GM23338 (cell line): ENCODE results near the gene VPS26C.
"Not testable (repeated sequence)": the region's sequence is repeated elsewhere in the genome, so short reads cannot be mapped to it uniquely, and the experiment has no call there.

Experiments used
- CREB1 ChIP-seq: fragments of 250-450 bp; sonication (Bioruptor Pico); IDR thresholded peaks from 2 replicates; pipeline ENCODE4 v1.5.0; 2020; ENCODE audit warnings: low read depth, mild to moderate bottlenecking, moderate library complexity
- CTCF ChIP-seq, 2 experiments: fragments of 200-600 bp in 1 of 2; sonication (generic) in 1 of 2; conservative IDR thresholded peaks; 2 replicates each; pipeline versions ENCODE4 v1.5.1 to v1.6.1; 2016 to 2017; ENCODE audit warnings: antibody characterized with exemption in 2 of 2, low read depth in 2 of 2, mild to moderate bottlenecking in 2 of 2, moderate library complexity in 1 of 2
- EZH2 ChIP-seq: fragments of 200-600 bp; sonication (generic); IDR thresholded peaks from one replicate; pipeline ENCODE4 v1.8.0; 2017; ENCODE audit warnings: antibody characterized with exemption, mild to moderate bottlenecking, low read depth; ENCODE audit not compliant: unreplicated experiment
- EZH2phosphoT487 ChIP-seq: fragments of 200-600 bp; sonication (generic); IDR thresholded peaks from one replicate; pipeline ENCODE4 v1.8.1; 2018; ENCODE audit warnings: antibody characterized with exemption; ENCODE audit not compliant: unreplicated experiment
- JUNB ChIP-seq: IDR thresholded peaks from one replicate; pipeline ENCODE4 v1.6.1; 2016; ENCODE audit warnings: antibody characterized with exemption; ENCODE audit not compliant: unreplicated experiment
- NANOG ChIP-seq: IDR thresholded peaks from 2 replicates; pipeline ENCODE4 v1.6.1; 2016; ENCODE audit warnings: antibody characterized with exemption, borderline replicate concordance
- POLR2AphosphoS5 ChIP-seq: IDR thresholded peaks from 2 replicates; pipeline ENCODE4 v1.6.1; 2016; ENCODE audit warnings: antibody characterized with exemption, low read depth
- REST ChIP-seq: IDR thresholded peaks from one replicate; pipeline ENCODE4 v1.6.1; 2018; ENCODE audit warnings: antibody characterized with exemption; ENCODE audit not compliant: unreplicated experiment
- STAT1 ChIP-seq: IDR thresholded peaks from one replicate; pipeline ENCODE4 v1.6.1; 2016; ENCODE audit warnings: antibody characterized with exemption; ENCODE audit not compliant: unreplicated experiment
- ZNF331 ChIP-seq: fragments of 250-450 bp; sonication (Bioruptor Pico); IDR thresholded peaks from 2 replicates; pipeline ENCODE4 v1.5.0; 2020; ENCODE audit warnings: low read depth, mild to moderate bottlenecking, moderate library complexity
- ZNF462 ChIP-seq: fragments of 250-450 bp; sonication (Bioruptor Pico); IDR thresholded peaks from 2 replicates; pipeline ENCODE4 v1.5.0; 2020; ENCODE audit warnings: mild to moderate bottlenecking, moderate library complexity

GRCh38 chr21:37316072-37316471 lies 48.9 kb upstream of the VPS26C start:
- not testable (repeated sequence) for TF ChIP-seq CTCF (conservative IDR thresholded peaks at IDR 0.05; ENCODE audit: low read depth in 2 of 2); POLR2AphosphoS5; EZH2; REST; NANOG; JUNB; EZH2phosphoT487; CREB1 (CRISPR knock-in tag); ZNF331; ZNF462; STAT1
